ENCODE measurements around the gene C1QTNF2.

DNA sequence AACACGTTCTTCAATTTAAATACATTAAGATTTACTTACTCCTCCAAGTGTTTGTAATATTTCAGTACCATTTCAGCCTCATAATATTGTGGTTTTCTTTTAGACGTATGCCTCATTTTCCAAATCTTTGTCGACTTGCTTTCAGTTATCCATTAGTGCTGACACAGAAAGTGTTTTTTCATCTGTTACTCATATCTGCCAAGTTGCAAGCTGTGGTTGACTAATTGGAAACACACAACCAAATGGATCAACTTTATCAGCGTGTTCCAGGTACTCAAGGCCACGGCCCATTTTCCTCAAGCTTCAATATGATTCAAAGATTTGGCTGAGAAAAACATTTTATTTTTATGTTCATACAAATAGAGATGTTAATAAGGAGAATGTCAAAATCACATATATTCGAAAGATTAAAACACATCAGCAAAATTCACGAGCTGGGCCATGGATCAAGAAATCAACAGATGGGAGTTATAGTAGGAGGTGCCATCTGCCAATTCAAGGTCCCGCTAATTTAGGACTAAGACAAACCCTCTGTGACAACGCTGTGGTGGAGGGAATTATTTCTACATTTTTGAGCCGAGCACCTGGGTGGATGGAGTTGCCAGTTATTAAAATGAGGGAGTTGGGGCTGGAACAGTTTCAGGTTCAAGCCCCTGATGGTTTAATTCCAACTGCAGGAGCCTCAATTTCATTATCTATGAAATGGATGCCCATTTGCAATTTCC is 30.9 kb downstream of the C1QTNF2 start:
- TF ChIP-seq, protein P1, sequence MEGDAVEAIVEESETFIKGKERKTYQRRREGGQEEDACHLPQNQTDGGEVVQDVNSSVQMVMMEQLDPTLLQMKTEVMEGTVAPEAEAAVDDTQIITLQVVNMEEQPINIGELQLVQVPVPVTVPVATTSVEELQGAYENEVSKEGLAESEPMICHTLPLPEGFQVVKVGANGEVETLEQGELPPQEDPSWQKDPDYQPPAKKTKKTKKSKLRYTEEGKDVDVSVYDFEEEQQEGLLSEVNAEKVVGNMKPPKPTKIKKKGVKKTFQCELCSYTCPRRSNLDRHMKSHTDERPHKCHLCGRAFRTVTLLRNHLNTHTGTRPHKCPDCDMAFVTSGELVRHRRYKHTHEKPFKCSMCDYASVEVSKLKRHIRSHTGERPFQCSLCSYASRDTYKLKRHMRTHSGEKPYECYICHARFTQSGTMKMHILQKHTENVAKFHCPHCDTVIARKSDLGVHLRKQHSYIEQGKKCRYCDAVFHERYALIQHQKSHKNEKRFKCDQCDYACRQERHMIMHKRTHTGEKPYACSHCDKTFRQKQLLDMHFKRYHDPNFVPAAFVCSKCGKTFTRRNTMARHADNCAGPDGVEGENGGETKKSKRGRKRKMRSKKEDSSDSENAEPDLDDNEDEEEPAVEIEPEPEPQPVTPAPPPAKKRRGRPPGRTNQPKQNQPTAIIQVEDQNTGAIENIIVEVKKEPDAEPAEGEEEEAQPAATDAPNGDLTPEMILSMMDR (conservative IDR thresholded peaks at IDR 0.05; ENCODE audit: low read depth, low read length), result no peak
- no peak for TF ChIP-seq EZH2 (IDR thresholded peaks at IDR 0.05; ENCODE audit: borderline replicate concordance, low read depth, low read length, poor library complexity, severe bottlenecking)

Measured in A673 (cell line).